Cardiac septum (tissue), 1 donor: ENCODE measurements around the gene CWF19L1. TPM values are rescaled to one million over a fixed set of nuclear protein-coding genes. Genes with fewer than 3 reads are reported as not detected.
A peak's percentile ranks its signal among the peaks of the same experiment; 100 is the strongest.

ENCODE experiments used
- DNase-seq: peaks from one replicate; pipeline ENCODE4 v3.0.0-alpha.2; 2020; ENCODE audit warnings: low spot score
- intact Hi-C: fragments of 100-400 bp; cut with DNase I; formaldehyde crosslinking; loops from one replicate; pipeline ENCODE4 v1.14.0; 2022
- total RNA-seq: library from RNA; stranded (reverse); fragmentation: NEBNext Ultra II Directional; extraction: Animal tissue kit (Norgen Biotek cat#: 25700); gene quantifications from one replicate; pipeline ENCODE4 v1.2.1, GENCODE V29; 2021
- donor health status: DM: no; HTN: no; CAD: no.

The CWF19L1 gene
- total RNA-seq, 1 donor from 2014 or later: 15.9 TPM

- peak; percentile 96 for DNase-seq
- intact Hi-C loops: loop anchor here (5.0 to 10.0 kb wide), 4 partner anchors 42 to 338 kb away; partner anchors contain the start of genes CHUK, CWF19L1 and DNMBP
Measured at GRCh38 chr10:100185364-100186252, 81.8 kb downstream of the CWF19L1 start, which contains the start of gene ERLIN1. ERLIN1 (minus strand) TSS chr10:100186029; CDS start chr10:100185626, 403 bp downstream.

DNA sequence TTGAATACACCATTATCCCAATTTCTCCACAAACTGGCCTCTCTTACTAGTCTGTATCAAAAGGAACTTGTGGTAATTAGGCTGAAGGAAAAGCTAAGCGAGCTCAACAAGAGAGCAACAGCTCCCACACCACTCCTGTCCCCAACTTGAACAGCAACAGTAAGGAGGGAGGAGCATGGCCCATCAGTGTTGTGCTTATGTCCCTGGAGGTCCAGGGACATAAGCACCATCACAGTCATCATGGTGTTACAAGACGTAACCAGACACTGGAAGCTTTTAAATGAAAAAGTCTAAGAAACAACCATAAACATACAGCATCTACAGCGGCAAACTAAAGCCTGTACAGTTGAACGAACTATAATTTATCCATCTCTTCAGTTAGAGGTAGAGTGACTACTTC lies 82.6 kb downstream of the CWF19L1 start:
- intact Hi-C loops: loop anchor here (5.0 to 10.0 kb wide), 4 partner anchors 42 to 338 kb away; partner anchors contain the start of genes CHUK, CWF19L1 and DNMBP
- no peak for DNase-seq

DNA sequence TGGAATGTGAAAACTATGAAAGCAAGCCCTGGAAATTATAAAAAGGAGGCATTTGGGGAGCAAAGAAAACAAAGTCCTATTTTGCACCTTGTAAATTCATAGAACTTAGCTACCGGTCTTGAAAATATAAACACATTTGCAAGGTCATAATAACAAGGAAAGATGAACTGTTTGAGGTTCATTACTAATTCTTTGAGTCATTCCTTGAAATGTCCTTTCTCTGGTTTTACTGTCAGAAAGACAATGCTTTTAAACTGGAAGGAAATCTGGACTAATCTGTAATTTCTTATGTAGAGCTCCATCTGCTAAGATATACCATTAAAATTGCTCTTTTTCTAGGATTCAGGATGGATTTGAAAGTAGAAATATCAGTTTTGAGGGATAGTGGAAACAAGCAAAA lies 83.0 kb downstream of the CWF19L1 start:
- DNase-seq: no peak
- intact Hi-C loops: loop anchor here (10.0 kb wide), 1 partner anchor 180 kb away; the partner anchor contains the start of gene DNMBP

GRCh38 chr10:100183481-100183880 lies 84.0 kb downstream of the CWF19L1 start:
- no peak for DNase-seq
- intact Hi-C loops: loop anchor here (10.0 kb wide), 1 partner anchor 179 kb away; the partner anchor contains the start of gene DNMBP

GRCh38 chr10:100182908-100183307 lies 84.5 kb downstream of the CWF19L1 start:
- intact Hi-C loops: loop anchor here (10.0 kb wide), 1 partner anchor 178 kb away; the partner anchor contains the start of gene DNMBP
- no peak for DNase-seq

Other genes with a start within 250 kb of the CWF19L1 start
- not detected for gene CPN1, start 185.8 kb downstream of the CWF19L1 start, total RNA-seq
- gene ERLIN1, start 81.6 kb downstream of the CWF19L1 start, total RNA-seq: 7.2 TPM
- gene CHUK, start 38.0 kb downstream of the CWF19L1 start, total RNA-seq: 11.9 TPM
- 27.8 TPM for gene BLOC1S2, start 19.0 kb upstream of the CWF19L1 start, total RNA-seq
- not detected for gene PKD2L1, start 62.6 kb upstream of the CWF19L1 start, total RNA-seq
- 16.8 TPM for gene SCD, start 79.6 kb upstream of the CWF19L1 start, total RNA-seq
- gene WNT8B, start 195.4 kb upstream of the CWF19L1 start, total RNA-seq: not detected